LNCaP clone FGC (cell line): ENCODE measurements around the gene KRT75.
A peak's percentile ranks its signal among the peaks of the same experiment; 100 is the strongest.

ENCODE experiments used
- DNase-seq: peaks from one replicate; pipeline ENCODE4 v3.0.0-alpha.2; 2011; ENCODE audit warnings: low read depth
- H3K4me3 ChIP-seq: 2 replicates; pipeline ENCODE4 v1.5.1; 2011; ENCODE audit warnings: mild to moderate bottlenecking, low read depth, low read length, control low read depth
- CTCF ChIP-seq: IDR thresholded peaks from 2 replicates; pipeline ENCODE4 v1.5.1; 2012; ENCODE audit warnings: mild to moderate bottlenecking; ENCODE audit not compliant: control insufficient read depth, insufficient read depth; ENCODE audit errors: extremely low read depth

KRT75 gene

DNA sequence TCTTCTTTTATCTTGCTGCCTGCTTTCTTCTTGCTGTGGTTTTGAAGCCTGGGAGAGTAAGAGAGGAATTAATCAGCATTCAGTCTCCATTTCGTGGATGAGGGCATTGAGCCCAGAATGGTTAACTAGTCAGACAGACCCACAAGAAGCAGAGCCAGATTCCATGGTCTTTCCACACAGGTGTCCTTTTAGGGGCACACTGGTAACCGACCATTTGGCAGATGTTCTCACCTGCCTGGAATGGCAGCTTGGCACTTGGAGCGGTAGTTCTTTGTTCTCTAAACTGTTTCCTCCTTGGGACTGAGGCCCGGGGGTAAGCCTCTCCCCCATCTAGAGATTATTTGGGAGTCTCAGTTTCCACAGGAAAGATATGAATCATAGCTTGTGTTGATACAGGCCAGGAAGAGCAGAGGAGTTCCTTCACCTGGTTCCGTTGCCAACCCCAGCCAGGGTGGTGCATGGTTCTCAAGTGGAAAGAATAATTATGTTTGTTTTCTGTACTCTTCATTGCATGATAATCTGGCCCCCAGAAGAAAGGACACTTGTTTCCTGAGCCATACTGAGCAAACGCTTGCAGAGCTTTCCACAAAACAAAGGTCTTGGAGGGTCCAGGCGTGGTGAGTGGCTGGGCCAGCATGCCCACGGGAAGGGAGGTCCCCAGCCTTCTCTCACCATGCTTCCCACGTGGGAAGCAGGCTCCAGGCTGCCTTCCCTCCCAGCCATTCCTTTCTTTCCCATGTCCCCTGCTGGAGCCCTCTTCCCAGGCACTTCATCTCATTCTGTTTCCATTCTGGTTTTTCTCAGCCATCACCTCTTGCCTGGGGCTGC, 2.0 kb upstream of the KRT75 start:
- no peak overlapping the region for H3K4me3 ChIP-seq
- TF ChIP-seq CTCF = no peak
- no peak for DNase-seq

GRCh38 chr12:52435659-52435999, 1.5 kb upstream of the KRT75 start:
- TF ChIP-seq CTCF = no peak
- no peak overlapping the region for H3K4me3 ChIP-seq
- DNase-seq = no peak

DNA sequence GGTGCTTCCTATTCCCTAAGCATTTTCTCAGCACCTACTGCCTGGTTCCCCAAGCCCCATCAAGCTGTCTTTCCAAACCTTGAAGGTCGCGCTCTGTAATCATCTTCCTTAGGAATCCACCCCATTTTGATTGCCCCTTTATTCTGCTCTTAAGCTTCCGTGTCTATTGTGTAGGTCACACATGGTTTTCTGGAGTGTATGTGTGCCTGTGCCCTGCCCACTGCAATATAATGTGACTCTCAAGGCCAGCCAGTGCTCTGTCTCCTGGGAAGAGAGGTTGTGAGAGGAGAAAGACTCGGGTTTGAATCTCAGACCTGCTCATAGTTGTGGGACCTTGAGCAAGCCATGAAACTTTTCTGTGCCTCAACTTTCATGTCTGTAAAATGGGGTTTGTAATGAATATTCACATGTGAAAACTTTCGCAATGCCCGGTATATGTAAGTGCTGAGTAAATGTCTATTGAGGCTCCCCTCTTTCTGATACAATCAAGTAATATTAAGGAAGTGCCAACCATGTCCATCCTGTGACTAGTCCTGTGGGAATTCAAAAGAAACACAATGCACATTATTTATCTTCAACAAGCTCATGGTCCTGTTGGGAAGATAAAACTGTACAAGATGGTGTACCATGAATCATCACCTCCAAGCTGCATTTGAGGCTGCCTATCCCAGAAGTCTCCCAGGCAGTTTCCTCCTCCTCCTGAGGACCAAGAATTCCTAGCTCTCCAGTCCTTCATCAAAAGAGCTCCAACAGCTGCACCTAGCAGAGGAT, 774 bp upstream of the KRT75 start:
- no peak for TF ChIP-seq CTCF
- DNase-seq = no peak
- no peak overlapping the region for H3K4me3 ChIP-seq

DNA sequence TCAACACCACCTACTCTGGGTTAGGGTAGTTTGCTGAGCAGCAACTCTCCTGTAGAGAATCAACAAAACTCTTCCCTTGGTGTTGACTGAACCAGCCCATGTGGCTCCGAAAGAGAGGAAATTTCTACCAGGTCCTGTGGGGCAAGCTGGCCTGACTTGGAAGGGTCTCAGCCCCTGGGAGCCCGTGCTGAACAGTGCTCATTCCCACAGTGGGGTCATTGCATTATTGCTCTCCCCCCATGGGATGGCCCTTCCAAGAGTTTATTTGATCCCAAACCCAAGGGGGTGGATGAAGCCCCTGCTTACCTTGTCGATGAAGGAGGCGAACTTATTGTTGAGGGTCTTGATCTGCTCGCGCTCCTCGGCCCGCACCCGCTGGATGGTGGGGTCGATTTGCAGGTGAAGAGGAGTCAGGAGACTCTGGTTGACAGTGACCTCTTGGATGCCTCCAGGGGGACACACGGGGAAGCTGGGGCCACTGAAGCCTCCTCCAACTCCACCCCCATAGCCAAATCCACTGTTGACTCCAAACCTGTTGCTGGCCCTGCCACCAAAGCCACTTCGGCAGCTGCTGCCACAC, 580 bp downstream of the KRT75 start:
- no peak for DNase-seq
- TF ChIP-seq CTCF = no peak
- H3K4me3 ChIP-seq = no peak overlapping the region

- DNase-seq = no peak
- no peak overlapping the region for H3K4me3 ChIP-seq
- TF ChIP-seq CTCF = no peak
Measured at GRCh38 chr12:52432559-52433207, 1.5 kb downstream of the KRT75 start.

DNA sequence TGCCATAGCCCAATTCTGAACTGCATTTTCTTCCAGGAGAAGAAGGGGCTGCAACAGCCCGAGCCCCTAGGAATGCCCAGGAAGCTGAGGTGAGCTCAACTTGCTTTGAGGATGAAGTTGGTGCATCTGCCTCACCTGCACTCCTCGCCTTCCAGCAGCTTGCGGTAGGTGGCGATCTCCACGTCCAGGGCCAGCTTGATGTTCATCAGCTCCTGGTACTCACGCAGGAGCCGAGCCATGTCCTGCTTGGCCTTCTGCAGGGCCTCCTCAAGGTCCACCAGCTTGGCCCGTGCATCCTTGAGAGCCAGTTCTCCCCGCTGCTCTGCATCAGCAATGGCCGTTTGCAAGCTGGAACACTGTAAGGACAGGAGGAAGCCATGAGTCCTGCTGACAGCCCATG, 6.0 kb downstream of the KRT75 start:
- no peak for DNase-seq
- no peak overlapping the region for H3K4me3 ChIP-seq
- TF ChIP-seq CTCF = peak; percentile 49
